NCI-H2081 treated with DMSO at 0.1 percent for 48 hours (cell line): ENCODE results near the gene TBK1.

ENCODE experiments used
- DNase-seq: peaks from one replicate; lab custom pipeline; 2025; lab: John Stamatoyannopoulos, UW

The TBK1 gene

DNA sequence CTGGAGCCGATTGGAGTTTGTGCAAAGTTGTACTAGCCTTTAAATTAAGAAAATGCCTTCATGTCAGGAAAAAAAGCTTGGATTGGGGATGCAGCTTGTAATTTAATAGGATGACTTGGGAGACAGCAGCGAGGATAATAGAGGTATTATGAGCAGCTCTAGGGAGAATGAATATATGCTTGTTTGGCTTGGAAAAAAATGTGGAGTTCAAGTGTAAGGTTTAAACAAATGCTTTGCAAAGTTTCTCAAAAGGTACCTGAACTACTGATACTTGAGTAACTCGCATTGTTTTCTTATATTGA, 93.1 kb downstream of the TBK1 start:
- no peak for DNase-seq

DNA sequence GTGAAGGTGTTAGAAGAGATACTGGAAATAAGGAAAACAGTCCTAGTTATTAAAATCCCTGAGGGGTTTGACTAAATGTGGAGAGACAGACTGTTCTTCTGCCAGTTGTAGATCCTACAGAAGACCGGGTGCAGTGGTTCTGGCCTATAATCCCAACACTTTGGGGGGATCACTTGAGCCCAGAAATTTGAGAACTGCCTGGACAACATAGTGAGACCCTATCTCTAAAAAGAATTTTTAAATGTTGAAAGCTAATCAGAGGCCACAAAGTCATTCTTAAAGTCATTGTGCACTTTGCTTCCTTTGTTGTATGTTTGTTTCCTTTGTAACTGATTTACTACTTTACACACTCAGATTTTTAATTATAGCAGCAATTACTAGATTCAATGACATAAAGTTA, 97.2 kb downstream of the TBK1 start:
- DNase-seq: no peak

DNA sequence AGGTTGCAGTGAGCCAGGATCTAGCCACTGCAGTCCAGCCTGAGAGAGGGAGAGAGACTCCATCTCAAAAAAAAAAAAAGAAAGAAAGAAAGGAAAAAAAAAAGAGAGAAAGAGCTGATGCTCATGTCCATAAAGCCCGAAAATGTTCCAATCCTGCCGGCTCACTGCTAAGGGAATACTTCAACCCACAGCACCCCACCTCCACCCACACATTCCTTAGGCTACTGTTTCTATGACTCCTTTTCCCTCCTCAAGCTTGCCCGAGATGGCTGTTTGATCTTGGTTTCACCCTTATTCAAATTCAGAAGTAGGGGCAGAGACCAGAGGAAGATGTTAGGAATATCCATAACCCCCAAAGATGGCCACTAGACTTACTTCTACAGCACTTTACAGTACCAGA, 98.8 kb downstream of the TBK1 start:
- no peak for DNase-seq

DNA sequence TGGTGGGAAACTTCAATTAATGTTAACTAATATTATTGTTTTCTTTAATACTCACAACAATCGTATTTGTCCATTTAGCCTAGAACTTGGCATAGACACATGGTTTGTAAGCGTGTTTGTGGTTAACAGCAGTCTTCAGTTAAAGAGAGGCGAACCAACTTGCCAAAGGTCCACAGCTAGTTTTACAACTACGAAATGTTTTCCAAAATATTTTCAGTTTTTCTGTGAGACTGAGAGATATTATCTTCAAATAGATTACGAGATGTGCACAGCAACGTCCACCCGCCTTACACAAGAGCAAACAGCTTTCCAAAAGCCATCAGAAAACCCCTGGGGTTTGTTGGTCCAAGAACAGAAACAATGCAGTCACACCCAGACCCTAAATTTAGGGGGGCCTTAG, 99.8 kb downstream of the TBK1 start:
- DNase-seq: no peak
